Chondrocyte (in vitro differentiated cells): ENCODE measurements around the gene NRXN3. TPM values are rescaled to one million over a fixed set of nuclear protein-coding genes. Genes with fewer than 3 reads are reported as not detected.

ENCODE experiments used
- DNase-seq: peaks from one replicate; pipeline ENCODE4 v3.0.0; 2021; ENCODE audit warnings: mixed read lengths, low spot score
- H3K27ac Mint-ChIP-seq: one replicate; pipeline ENCODE4 v1.8.0; 2021; ENCODE audit warnings: mild to moderate bottlenecking, moderate library complexity, mixed read lengths; ENCODE audit not compliant: unreplicated experiment
- H3K27me3 Mint-ChIP-seq: 2 replicates; pipeline ENCODE4 v1.8.0; 2021; ENCODE audit warnings: low read depth, mixed read lengths
- H3K36me3 Mint-ChIP-seq: 2 replicates; pipeline ENCODE4 v1.8.0; 2021; ENCODE audit warnings: low read depth, mixed read lengths
- H3K4me1 Mint-ChIP-seq: 2 replicates; pipeline ENCODE4 v1.8.0; 2021; ENCODE audit warnings: low read depth, mild to moderate bottlenecking, mixed read lengths
- H3K4me3 Mint-ChIP-seq: one replicate; pipeline ENCODE4 v1.8.0; 2021; ENCODE audit warnings: mild to moderate bottlenecking, moderate library complexity, mixed read lengths; ENCODE audit not compliant: unreplicated experiment
- H3K9me3 Mint-ChIP-seq: 2 replicates; pipeline ENCODE4 v1.8.0; 2021; ENCODE audit warnings: low read depth, mixed read lengths
- CTCF ChIP-seq: fragments of 200-600 bp; sonication (generic); IDR thresholded peaks from 2 replicates; pipeline ENCODE4 v1.5.0; 2021; ENCODE audit warnings: antibody characterized with exemption, mild to moderate bottlenecking, moderate library complexity
- total RNA-seq: library from RNA; stranded (reverse); gene quantifications from 3 replicates; pipeline ENCODE4 v1.2.1, GENCODE V29; 2021

NRXN3 gene
- total RNA-seq, 1 donor from 2014 or later, result 7.9 TPM

GRCh38 chr14:79555429-79555828 is 1385.3 kb downstream of the NRXN3 start:
- no peak overlapping the region for H3K4me3 Mint-ChIP-seq
- no peak for DNase-seq
- no peak overlapping the region for H3K27ac Mint-ChIP-seq
- peaks cover 10% of the 10 kb centered on the region for H3K4me1 Mint-ChIP-seq
- no peaks in the 10 kb centered on the region for H3K36me3 Mint-ChIP-seq
- H3K9me3 Mint-ChIP-seq, result peaks cover 8% of the 10 kb centered on the region
- no peaks in the 10 kb centered on the region for H3K27me3 Mint-ChIP-seq
- TF ChIP-seq CTCF, result no peak

DNA sequence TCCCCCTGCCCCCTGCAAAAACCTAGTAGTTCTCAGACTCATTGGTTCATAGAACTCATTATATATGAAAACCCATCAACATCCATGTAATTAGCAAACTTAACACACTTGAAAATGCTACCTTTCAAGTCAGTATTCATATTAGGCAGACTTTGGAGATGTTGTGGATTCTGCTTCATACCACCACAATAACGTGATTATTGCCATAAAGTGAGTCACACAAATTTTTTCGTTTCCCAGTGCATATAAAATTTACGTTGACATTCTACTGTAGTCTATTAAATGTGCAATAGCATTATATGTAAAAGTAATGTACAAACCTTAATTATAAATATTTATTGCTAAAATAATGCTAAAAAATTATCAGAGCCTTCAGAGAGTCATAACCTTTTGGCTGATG is 1387.1 kb downstream of the NRXN3 start:
- H3K4me1 Mint-ChIP-seq, result peaks cover 9% of the 10 kb centered on the region
- H3K4me3 Mint-ChIP-seq, result no peak overlapping the region
- DNase-seq, result no peak
- H3K36me3 Mint-ChIP-seq, result no peaks in the 10 kb centered on the region
- peaks cover 8% of the 10 kb centered on the region for H3K9me3 Mint-ChIP-seq
- H3K27ac Mint-ChIP-seq, result no peak overlapping the region
- TF ChIP-seq CTCF, result no peak
- H3K27me3 Mint-ChIP-seq, result no peaks in the 10 kb centered on the region

DNA sequence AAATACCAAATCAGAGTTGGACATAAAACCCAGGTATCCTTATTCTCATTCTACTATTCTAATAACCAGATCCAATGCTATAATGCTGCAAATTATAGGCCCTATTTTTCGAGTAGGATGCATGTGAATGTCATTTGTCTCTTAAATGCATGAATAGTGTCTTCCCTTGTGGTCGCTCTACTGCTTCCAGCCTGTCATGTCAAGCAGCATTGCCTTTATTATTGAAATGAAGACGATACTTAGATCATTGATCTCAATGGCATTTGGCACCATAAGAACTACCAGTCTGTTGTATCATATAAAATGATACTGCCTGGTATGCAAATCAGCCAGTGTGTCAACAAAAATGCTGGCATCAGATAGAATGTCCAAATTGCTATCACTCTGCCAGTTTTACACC is 1392.0 kb downstream of the NRXN3 start:
- H3K4me1 Mint-ChIP-seq, result peaks cover 3% of the 10 kb centered on the region
- H3K4me3 Mint-ChIP-seq, result no peak overlapping the region
- TF ChIP-seq CTCF, result no peak
- H3K27me3 Mint-ChIP-seq, result no peaks in the 10 kb centered on the region
- H3K9me3 Mint-ChIP-seq, result peaks cover 8% of the 10 kb centered on the region
- H3K27ac Mint-ChIP-seq, result no peak overlapping the region
- DNase-seq, result no peak
- no peaks in the 10 kb centered on the region for H3K36me3 Mint-ChIP-seq

DNA sequence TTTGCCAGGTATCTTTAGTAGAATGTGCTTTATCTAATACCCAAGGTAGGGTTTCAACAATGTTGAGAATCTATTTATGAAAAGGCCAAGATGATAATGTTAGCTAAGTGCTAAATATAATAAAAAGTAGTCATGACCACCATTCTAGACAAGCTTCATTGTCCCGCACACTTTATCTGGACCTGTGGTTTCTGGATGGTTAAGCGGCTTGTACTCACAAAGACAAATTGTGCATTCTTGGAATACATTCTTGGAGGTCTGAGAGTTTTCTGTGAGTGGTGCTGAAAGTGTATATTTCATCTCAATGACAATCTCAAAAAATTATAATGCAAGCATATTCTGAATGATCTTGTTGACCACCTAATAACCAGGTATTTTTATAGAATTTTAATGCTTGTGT is 1394.2 kb downstream of the NRXN3 start:
- Mint-ChIP-seq H3K4me1 (peaks cover 3% of the 10 kb centered on the region), H3K36me3 (no peaks in the 10 kb centered on the region), H3K4me3 (no peak overlapping the region), H3K27me3 (no peaks in the 10 kb centered on the region), H3K27ac (no peak overlapping the region), H3K9me3 (no peaks in the 10 kb centered on the region)
- no peak for TF ChIP-seq CTCF
- DNase-seq, result no peak

- H3K27me3 Mint-ChIP-seq, result no peaks in the 10 kb centered on the region
- H3K36me3 Mint-ChIP-seq, result no peaks in the 10 kb centered on the region
- H3K27ac Mint-ChIP-seq, result no peak overlapping the region
- H3K4me1 Mint-ChIP-seq, result peaks cover 3% of the 10 kb centered on the region
- H3K4me3 Mint-ChIP-seq, result no peak overlapping the region
- H3K9me3 Mint-ChIP-seq, result no peaks in the 10 kb centered on the region
- no peak for DNase-seq
- no peak for TF ChIP-seq CTCF
These were observed 1397.1 kb downstream of the NRXN3 start for GRCh38 chr14:79567306-79567705.
